HEK293 (cell line): Measurements from ENCODE around the gene PACSIN2.

Experiments
- FEZF1 ChIP-seq: fragments of 450-650 bp; formaldehyde crosslinking; IDR thresholded peaks from 2 replicates; pipeline ENCODE4 v1.5.1; 2016; ENCODE audit warnings: missing biosample characterization, missing genetic modification characterization
- IKZF3 ChIP-seq: fragments of 450-650 bp; IDR thresholded peaks from 2 replicates; pipeline ENCODE4 v1.5.0; 2018; ENCODE audit warnings: missing biosample characterization, mild to moderate bottlenecking, missing genetic modification characterization, moderate library complexity
- KLF10 ChIP-seq: fragments of 450-650 bp; IDR thresholded peaks from 2 replicates; pipeline ENCODE4 v1.5.1; 2018; ENCODE audit warnings: missing biosample characterization, mild to moderate bottlenecking, missing genetic modification characterization
- KLF8 ChIP-seq: fragments of 450-650 bp; formaldehyde crosslinking; IDR thresholded peaks from 2 replicates; pipeline ENCODE4 v1.5.1; 2016; ENCODE audit warnings: missing biosample characterization, missing genetic modification characterization
- PRDM10 ChIP-seq: fragments of 450-650 bp; formaldehyde crosslinking; IDR thresholded peaks from 2 replicates; pipeline ENCODE4 v1.5.1; 2016; ENCODE audit warnings: missing biosample characterization, missing genetic modification characterization
- SALL2 ChIP-seq: fragments of 450-650 bp; formaldehyde crosslinking; IDR thresholded peaks from 2 replicates; pipeline ENCODE4 v1.5.0; 2017; ENCODE audit warnings: missing biosample characterization, mild to moderate bottlenecking, missing genetic modification characterization, borderline replicate concordance
- SP2 ChIP-seq: fragments of 450-650 bp; formaldehyde crosslinking; IDR thresholded peaks from 2 replicates; pipeline ENCODE4 v1.5.1; 2016; ENCODE audit warnings: missing biosample characterization, missing genetic modification characterization
- ZNF10 ChIP-seq: fragments of 450-650 bp; formaldehyde crosslinking; IDR thresholded peaks from 2 replicates; pipeline ENCODE4 v1.5.1; 2017; ENCODE audit warnings: missing biosample characterization, missing genetic modification characterization
- TF ChIP-seq, protein P1 (sequence below): fragments of 450-650 bp; formaldehyde crosslinking; IDR thresholded peaks from 2 replicates; pipeline ENCODE4 v1.5.1; 2016; ENCODE audit warnings: missing biosample characterization, missing genetic modification characterization
- TF ChIP-seq, protein P2 (sequence below): fragments of 450-650 bp; formaldehyde crosslinking; IDR thresholded peaks from 2 replicates; pipeline ENCODE4 v1.5.1; 2016; ENCODE audit warnings: missing biosample characterization, missing genetic modification characterization
- TF ChIP-seq, protein P3 (sequence below): fragments of 450-650 bp; formaldehyde crosslinking; optimal IDR thresholded peaks from 2 replicates; pipeline ENCODE3; 2016; ENCODE audit warnings: missing biosample characterization, mild to moderate bottlenecking, missing genetic modification characterization
- TF ChIP-seq, protein P4 (sequence below): fragments of 450-650 bp; formaldehyde crosslinking; IDR thresholded peaks from 2 replicates; pipeline ENCODE4 v1.5.1; 2016; ENCODE audit warnings: missing biosample characterization, missing genetic modification characterization, low read depth
- TF ChIP-seq, protein P5 (sequence below): fragments of 450-650 bp; formaldehyde crosslinking; IDR thresholded peaks from 2 replicates; pipeline ENCODE4 v1.5.1; 2016; ENCODE audit warnings: missing biosample characterization, missing genetic modification characterization

DNA sequence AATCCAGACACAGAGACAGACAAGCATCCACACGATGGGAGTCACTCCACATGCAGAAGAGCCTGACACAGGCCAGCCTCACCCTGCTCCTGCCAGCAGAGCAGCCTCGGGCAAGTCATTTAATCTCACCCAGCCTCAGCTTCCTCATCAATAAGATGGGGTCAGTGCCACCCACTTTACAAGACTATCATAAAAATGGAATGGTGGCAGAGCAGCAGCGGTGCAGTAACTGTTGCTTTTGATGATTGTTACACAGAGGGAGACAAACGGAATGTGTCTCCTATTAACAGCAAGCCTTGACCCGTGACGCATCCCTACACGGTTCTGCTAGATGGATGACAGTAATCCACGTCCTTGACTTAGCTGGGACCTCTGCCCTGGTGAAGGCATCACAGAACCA, 131.8 kb downstream of the PACSIN2 start:
- TF ChIP-seq, protein P1, sequence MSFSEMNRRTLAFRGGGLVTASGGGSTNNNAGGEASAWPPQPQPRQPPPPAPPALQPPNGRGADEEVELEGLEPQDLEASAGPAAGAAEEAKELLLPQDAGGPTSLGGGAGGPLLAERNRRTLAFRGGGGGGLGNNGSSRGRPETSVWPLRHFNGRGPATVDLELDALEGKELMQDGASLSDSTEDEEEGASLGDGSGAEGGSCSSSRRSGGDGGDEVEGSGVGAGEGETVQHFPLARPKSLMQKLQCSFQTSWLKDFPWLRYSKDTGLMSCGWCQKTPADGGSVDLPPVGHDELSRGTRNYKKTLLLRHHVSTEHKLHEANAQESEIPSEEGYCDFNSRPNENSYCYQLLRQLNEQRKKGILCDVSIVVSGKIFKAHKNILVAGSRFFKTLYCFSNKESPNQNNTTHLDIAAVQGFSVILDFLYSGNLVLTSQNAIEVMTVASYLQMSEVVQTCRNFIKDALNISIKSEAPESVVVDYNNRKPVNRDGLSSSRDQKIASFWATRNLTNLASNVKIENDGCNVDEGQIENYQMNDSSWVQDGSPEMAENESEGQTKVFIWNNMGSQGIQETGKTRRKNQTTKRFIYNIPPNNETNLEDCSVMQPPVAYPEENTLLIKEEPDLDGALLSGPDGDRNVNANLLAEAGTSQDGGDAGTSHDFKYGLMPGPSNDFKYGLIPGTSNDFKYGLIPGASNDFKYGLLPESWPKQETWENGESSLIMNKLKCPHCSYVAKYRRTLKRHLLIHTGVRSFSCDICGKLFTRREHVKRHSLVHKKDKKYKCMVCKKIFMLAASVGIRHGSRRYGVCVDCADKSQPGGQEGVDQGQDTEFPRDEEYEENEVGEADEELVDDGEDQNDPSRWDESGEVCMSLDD, result no peak
- TF ChIP-seq, protein P2, sequence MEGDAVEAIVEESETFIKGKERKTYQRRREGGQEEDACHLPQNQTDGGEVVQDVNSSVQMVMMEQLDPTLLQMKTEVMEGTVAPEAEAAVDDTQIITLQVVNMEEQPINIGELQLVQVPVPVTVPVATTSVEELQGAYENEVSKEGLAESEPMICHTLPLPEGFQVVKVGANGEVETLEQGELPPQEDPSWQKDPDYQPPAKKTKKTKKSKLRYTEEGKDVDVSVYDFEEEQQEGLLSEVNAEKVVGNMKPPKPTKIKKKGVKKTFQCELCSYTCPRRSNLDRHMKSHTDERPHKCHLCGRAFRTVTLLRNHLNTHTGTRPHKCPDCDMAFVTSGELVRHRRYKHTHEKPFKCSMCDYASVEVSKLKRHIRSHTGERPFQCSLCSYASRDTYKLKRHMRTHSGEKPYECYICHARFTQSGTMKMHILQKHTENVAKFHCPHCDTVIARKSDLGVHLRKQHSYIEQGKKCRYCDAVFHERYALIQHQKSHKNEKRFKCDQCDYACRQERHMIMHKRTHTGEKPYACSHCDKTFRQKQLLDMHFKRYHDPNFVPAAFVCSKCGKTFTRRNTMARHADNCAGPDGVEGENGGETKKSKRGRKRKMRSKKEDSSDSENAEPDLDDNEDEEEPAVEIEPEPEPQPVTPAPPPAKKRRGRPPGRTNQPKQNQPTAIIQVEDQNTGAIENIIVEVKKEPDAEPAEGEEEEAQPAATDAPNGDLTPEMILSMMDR (tag by site-specific recombination), result no peak
- TF ChIP-seq, protein P3, sequence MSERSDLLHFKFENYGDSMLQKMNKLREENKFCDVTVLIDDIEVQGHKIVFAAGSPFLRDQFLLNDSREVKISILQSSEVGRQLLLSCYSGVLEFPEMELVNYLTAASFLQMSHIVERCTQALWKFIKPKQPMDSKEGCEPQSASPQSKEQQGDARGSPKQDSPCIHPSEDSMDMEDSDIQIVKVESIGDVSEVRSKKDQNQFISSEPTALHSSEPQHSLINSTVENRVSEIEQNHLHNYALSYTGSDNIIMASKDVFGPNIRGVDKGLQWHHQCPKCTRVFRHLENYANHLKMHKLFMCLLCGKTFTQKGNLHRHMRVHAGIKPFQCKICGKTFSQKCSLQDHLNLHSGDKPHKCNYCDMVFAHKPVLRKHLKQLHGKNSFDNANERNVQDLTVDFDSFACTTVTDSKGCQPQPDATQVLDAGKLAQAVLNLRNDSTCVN (tag by site-specific recombination), result no peak
- TF ChIP-seq, protein P4, sequence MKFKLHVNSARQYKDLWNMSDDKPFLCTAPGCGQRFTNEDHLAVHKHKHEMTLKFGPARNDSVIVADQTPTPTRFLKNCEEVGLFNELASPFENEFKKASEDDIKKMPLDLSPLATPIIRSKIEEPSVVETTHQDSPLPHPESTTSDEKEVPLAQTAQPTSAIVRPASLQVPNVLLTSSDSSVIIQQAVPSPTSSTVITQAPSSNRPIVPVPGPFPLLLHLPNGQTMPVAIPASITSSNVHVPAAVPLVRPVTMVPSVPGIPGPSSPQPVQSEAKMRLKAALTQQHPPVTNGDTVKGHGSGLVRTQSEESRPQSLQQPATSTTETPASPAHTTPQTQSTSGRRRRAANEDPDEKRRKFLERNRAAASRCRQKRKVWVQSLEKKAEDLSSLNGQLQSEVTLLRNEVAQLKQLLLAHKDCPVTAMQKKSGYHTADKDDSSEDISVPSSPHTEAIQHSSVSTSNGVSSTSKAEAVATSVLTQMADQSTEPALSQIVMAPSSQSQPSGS (tag by site-specific recombination), result no peak
- no peak for TF ChIP-seq ZNF10 (tag by site-specific recombination)
- TF ChIP-seq KLF8, result no peak
- TF ChIP-seq IKZF3, result no peak
- no peak for TF ChIP-seq PRDM10
- TF ChIP-seq, protein P5, sequence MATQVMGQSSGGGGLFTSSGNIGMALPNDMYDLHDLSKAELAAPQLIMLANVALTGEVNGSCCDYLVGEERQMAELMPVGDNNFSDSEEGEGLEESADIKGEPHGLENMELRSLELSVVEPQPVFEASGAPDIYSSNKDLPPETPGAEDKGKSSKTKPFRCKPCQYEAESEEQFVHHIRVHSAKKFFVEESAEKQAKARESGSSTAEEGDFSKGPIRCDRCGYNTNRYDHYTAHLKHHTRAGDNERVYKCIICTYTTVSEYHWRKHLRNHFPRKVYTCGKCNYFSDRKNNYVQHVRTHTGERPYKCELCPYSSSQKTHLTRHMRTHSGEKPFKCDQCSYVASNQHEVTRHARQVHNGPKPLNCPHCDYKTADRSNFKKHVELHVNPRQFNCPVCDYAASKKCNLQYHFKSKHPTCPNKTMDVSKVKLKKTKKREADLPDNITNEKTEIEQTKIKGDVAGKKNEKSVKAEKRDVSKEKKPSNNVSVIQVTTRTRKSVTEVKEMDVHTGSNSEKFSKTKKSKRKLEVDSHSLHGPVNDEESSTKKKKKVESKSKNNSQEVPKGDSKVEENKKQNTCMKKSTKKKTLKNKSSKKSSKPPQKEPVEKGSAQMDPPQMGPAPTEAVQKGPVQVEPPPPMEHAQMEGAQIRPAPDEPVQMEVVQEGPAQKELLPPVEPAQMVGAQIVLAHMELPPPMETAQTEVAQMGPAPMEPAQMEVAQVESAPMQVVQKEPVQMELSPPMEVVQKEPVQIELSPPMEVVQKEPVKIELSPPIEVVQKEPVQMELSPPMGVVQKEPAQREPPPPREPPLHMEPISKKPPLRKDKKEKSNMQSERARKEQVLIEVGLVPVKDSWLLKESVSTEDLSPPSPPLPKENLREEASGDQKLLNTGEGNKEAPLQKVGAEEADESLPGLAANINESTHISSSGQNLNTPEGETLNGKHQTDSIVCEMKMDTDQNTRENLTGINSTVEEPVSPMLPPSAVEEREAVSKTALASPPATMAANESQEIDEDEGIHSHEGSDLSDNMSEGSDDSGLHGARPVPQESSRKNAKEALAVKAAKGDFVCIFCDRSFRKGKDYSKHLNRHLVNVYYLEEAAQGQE (tag by site-specific recombination), result no peak
- TF ChIP-seq SP2, result no peak
- TF ChIP-seq KLF10 (tag by site-specific recombination), result no peak
- TF ChIP-seq FEZF1 (tag by site-specific recombination), result no peak
- no peak for TF ChIP-seq SALL2 (tag by site-specific recombination)
